ENCODE measurements around the gene ZNF813.
A peak's percentile ranks its signal among the peaks of the same experiment; 100 is the strongest.
"Not testable (repeated sequence)": the region's sequence is repeated elsewhere in the genome, so short reads cannot be mapped to it uniquely, and the experiment has no call there.

Gene ZNF813

DNA sequence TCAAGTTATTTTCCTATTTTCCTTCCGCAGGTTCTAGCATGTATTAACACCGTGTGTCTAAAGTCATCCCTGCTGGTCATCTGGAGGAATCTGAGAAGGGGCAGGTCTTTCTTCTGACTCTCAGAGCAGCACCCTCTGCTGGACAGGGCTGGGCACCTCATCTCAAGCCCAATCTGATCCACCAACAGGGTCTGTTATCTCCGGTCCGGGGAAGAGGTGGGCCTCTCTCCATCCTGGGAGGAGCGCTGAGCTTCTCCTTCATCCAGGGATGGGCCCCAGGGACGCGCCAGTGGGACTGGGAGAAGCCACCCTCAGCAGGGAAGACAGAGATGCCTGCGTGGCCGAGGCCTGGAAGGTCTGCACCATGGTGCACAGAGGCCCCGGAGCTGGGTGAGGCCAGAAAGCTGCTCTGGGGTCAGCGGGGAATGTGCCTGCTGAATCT is 44.4 kb downstream of the ZNF813 start:
- no peak overlapping the region for H3K4me3 ChIP-seq (ENCODE audit: low read depth, low read length)
- peak; percentile 59 for DNase-seq (ENCODE audit: low read depth)
- TF ChIP-seq, protein P1, sequence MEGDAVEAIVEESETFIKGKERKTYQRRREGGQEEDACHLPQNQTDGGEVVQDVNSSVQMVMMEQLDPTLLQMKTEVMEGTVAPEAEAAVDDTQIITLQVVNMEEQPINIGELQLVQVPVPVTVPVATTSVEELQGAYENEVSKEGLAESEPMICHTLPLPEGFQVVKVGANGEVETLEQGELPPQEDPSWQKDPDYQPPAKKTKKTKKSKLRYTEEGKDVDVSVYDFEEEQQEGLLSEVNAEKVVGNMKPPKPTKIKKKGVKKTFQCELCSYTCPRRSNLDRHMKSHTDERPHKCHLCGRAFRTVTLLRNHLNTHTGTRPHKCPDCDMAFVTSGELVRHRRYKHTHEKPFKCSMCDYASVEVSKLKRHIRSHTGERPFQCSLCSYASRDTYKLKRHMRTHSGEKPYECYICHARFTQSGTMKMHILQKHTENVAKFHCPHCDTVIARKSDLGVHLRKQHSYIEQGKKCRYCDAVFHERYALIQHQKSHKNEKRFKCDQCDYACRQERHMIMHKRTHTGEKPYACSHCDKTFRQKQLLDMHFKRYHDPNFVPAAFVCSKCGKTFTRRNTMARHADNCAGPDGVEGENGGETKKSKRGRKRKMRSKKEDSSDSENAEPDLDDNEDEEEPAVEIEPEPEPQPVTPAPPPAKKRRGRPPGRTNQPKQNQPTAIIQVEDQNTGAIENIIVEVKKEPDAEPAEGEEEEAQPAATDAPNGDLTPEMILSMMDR (IDR thresholded peaks at IDR 0.05; ENCODE audit: control insufficient read depth, extremely low read depth, insufficient read depth) = peak; percentile 92

DNA sequence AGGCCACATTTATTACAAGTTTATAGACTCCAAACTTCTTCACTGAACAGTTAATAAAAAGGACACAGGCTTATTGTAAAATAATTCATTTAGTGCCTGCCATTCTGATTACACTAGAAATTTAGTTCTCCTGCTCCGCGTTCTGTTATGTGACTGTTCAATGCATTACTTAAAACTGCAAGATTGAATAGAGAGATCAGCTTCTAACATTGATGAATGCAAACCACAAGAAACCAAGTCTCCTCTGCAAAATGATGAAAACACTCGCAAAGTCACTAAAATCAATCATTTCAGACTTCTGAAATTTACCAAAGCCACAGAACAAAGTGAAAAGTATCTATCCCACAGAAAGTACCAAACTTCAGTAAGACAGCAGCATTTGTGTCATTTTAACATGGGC is 47.5 kb downstream of the ZNF813 start:
- not testable (repeated sequence) for H3K4me3 ChIP-seq (ENCODE audit: low read depth, low read length); DNase-seq (ENCODE audit: low read depth)

DNA sequence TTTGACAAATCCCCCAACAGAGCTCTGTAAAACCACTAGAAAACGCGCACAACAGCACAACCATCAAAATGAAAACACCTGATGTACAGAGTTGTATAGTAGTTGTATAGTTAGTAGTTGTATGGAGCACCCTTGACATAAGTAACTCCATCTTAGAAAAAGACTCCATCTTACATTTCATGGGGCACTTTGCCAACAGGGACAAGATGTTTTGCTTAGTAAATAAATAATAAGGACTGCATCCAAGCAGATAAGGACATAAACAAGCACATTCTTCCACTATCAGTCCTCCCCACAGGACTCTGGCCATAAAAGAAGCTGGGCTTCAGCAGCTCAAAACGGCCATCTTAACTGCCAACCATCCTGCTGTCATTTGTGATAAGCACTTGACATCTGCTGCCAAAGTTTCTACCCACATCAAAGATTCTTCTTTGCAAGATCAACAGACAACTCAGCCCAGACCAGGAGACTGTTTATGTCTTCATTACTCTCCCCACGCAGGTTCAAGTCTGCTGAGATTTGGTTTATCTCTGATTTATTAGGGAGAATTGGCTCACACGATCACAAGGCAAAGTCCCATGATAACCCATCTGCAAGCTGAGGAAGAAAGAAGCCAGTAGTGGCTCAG is 49.7 kb downstream of the ZNF813 start:
- no peak overlapping the region for H3K4me3 ChIP-seq (ENCODE audit: low read depth, low read length)
- TF ChIP-seq, protein P1 (IDR thresholded peaks at IDR 0.05; ENCODE audit: control insufficient read depth, extremely low read depth, insufficient read depth) = no peak
- no peak for DNase-seq (ENCODE audit: low read depth)

DNA sequence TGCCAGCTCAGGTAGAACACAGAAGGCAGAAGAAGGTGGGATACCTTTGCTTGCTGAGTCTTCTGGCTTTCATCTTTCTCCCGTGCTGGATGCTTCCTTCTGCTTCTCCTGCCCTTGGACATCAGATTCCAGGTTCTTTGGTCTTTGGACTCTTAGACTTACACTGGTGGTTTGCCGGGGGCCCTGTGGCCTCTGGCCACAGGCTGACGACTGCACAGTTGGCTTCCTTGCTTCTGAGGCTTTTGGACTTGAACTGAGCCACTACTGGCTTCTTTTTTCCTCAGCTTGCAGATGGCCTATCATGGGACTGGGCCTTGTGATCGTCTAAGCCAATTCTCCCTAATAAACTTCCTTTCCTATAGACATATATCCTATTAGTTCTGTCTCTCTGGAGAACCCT is 50.6 kb downstream of the ZNF813 start:
- no peak overlapping the region for H3K4me3 ChIP-seq (ENCODE audit: low read depth, low read length)
- no peak for DNase-seq (ENCODE audit: low read depth)
- TF ChIP-seq, protein P1 (IDR thresholded peaks at IDR 0.05; ENCODE audit: control insufficient read depth, extremely low read depth, insufficient read depth) = no peak

DNA sequence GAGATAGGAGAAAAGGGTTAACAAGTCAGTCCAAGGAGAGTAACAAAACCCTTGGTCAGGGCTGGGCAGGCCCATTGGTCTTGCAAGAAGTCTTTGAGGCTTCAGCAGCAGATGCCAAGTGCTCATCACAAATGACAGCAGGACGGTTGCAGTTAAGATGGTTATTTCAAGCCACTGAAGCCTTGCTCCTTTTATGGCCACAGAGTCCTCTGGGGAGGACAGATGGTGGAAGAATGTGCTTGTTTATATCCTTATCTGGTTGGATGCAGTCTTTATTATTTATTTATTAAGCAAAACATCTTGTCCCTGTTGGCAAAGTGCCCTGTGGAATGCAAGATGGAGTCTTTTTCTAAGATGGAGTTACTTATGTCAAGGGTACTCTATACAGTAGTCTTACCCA is 51.2 kb downstream of the ZNF813 start:
- no peak for DNase-seq (ENCODE audit: low read depth)
- TF ChIP-seq, protein P1 (IDR thresholded peaks at IDR 0.05; ENCODE audit: control insufficient read depth, extremely low read depth, insufficient read depth) = no peak
- H3K4me3 ChIP-seq (ENCODE audit: low read depth, low read length) = no peak overlapping the region

DNA sequence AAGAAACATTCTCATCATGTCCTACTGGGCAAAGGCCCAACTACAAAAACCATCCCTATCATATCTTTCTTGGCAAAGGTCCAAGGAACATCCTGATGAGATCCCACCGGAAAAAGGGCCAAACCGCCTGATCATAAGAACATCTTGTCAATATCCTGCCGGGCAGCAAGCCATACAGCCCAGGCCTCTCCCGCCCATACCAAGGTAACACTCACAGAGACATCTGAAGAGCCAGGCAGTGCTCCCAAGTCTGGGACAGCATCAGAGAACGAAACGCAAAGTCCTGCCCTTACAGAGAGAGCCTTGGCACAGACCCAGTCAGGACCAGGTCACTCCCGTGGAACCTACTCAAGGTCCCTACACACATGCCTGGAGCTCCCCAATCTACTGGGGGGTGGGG is 51.9 kb downstream of the ZNF813 start:
- no peak for DNase-seq (ENCODE audit: low read depth)
- TF ChIP-seq, protein P1 (IDR thresholded peaks at IDR 0.05; ENCODE audit: control insufficient read depth, extremely low read depth, insufficient read depth) = no peak
- H3K4me3 ChIP-seq (ENCODE audit: low read depth, low read length) = no peak overlapping the region

DNA sequence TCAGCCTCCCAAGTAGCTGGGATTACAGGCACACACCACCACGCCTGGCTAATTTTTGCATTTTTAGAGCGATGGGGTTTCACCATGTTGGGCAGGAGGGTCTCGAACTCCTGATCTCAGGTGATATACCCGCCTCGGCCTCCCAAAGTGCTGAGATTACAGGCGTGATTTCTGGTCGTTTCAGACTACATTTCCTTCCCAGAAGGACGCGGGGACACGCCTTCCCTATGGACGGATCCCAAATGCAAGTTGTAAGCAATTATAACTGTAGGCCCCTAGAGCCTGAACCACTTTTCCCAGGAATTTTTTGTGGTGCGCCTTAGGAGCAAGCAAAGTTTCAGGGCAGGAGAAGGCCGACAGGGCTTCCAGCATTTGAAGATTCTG is 52.6 kb downstream of the ZNF813 start:
- DNase-seq (ENCODE audit: low read depth) = no peak
- H3K4me3 ChIP-seq (ENCODE audit: low read depth, low read length) = peak overlapping the region; percentile 92
- TF ChIP-seq, protein P1 (IDR thresholded peaks at IDR 0.05; ENCODE audit: control insufficient read depth, extremely low read depth, insufficient read depth) = no peak
